HG02870 (cell line): Measurements from ENCODE around the gene PPP6R3.

Experiments
- ATAC-seq: cut with Tn5 transposase; IDR thresholded peaks from one replicate; pipeline ENCODE4 v1.9.1; 2021; ENCODE audit warnings: mild to moderate bottlenecking, moderate library complexity; ENCODE audit not compliant: unreplicated experiment

PPP6R3 gene

GRCh38 chr11:68550485-68550817 lies 89.9 kb downstream of the PPP6R3 start:
- ATAC-seq, result no peak

GRCh38 chr11:68551223-68551622 lies 90.7 kb downstream of the PPP6R3 start:
- no peak for ATAC-seq

GRCh38 chr11:68551777-68552176 lies 91.2 kb downstream of the PPP6R3 start:
- ATAC-seq, result no peak

GRCh38 chr11:68552542-68552941 lies 92.0 kb downstream of the PPP6R3 start:
- ATAC-seq, result no peak

GRCh38 chr11:68560216-68560615 lies 99.7 kb downstream of the PPP6R3 start:
- ATAC-seq, result no peak

GRCh38 chr11:68563454-68563853 lies 102.9 kb downstream of the PPP6R3 start:
- no peak for ATAC-seq

- ATAC-seq, result no peak
These were observed 103.7 kb downstream of the PPP6R3 start for GRCh38 chr11:68564261-68564660.

GRCh38 chr11:68565768-68566167 lies 105.2 kb downstream of the PPP6R3 start:
- ATAC-seq, result no peak

- no peak for ATAC-seq
These were observed 107.0 kb downstream of the PPP6R3 start for GRCh38 chr11:68567553-68567952.

GRCh38 chr11:68569357-68569756 lies 108.8 kb downstream of the PPP6R3 start:
- ATAC-seq, result no peak

- no peak for ATAC-seq
These were observed 110.1 kb downstream of the PPP6R3 start for GRCh38 chr11:68570691-68571090.

GRCh38 chr11:68574308-68574707 lies 113.8 kb downstream of the PPP6R3 start:
- no peak for ATAC-seq

GRCh38 chr11:68575025-68575665 lies 114.6 kb downstream of the PPP6R3 start:
- no peak for ATAC-seq

- ATAC-seq, result no peak
These were observed 118.9 kb downstream of the PPP6R3 start for GRCh38 chr11:68579455-68579854.

GRCh38 chr11:68581439-68581838 lies 120.9 kb downstream of the PPP6R3 start:
- ATAC-seq, result no peak

- no peak for ATAC-seq
These were observed 121.3 kb downstream of the PPP6R3 start for GRCh38 chr11:68581901-68582300.

GRCh38 chr11:68582416-68583040 lies 122.0 kb downstream of the PPP6R3 start:
- no peak for ATAC-seq

GRCh38 chr11:68583041-68583446 lies 122.5 kb downstream of the PPP6R3 start:
- ATAC-seq, result no peak

- ATAC-seq, result no peak
These were observed 123.5 kb downstream of the PPP6R3 start for GRCh38 chr11:68584097-68584496.

- ATAC-seq, result no peak
These were observed 124.5 kb downstream of the PPP6R3 start for GRCh38 chr11:68584991-68585524.

- ATAC-seq, result no peak
These were observed 129.1 kb downstream of the PPP6R3 start for GRCh38 chr11:68589547-68590216.

- ATAC-seq, result no peak
These were observed 131.2 kb downstream of the PPP6R3 start for GRCh38 chr11:68591719-68592118.
